ENCODE measurements around the gene ZNHIT2.

The ZNHIT2 gene

DNA sequence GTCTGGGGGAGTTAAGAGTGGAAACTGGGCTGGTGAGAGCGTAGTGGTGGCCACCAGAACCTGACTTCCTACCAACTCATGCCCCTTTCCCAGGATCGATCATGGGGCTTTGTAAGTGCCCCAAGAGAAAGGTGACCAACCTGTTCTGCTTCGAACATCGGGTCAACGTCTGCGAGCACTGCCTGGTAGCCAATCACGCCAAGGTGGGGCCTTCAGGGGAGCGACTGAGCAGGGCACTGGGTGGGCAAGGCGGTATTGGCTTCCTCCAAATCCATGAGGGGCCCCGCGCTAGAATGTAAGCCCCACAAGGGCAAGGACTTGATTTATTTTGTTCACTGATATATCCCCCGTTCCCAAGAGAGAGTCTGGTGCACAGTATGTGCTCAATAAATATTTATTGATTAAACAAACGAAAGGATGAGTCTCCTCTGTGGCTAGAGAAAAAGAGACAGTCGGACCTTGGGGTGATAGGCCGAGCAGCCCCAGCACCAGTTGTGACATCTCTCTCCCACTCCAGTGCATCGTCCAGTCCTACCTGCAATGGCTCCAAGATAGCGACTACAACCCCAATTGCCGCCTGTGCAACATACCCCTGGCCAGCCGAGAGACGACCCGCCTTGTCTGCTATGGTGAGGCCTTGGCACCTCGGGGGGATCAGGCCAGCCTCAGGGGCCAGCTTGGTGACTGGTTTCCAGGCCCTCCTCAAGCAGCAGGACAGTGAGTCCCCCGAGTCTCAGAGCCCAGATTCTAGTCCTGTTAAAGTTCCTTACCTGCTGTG, 32.7 kb downstream of the ZNHIT2 start:
- DNase-seq (ENCODE audit: extremely low read depth, low read depth) = no peak
- TF ChIP-seq CTCF (IDR thresholded peaks at IDR 0.05; ENCODE audit: low read depth, low read length) = no peak

DNA sequence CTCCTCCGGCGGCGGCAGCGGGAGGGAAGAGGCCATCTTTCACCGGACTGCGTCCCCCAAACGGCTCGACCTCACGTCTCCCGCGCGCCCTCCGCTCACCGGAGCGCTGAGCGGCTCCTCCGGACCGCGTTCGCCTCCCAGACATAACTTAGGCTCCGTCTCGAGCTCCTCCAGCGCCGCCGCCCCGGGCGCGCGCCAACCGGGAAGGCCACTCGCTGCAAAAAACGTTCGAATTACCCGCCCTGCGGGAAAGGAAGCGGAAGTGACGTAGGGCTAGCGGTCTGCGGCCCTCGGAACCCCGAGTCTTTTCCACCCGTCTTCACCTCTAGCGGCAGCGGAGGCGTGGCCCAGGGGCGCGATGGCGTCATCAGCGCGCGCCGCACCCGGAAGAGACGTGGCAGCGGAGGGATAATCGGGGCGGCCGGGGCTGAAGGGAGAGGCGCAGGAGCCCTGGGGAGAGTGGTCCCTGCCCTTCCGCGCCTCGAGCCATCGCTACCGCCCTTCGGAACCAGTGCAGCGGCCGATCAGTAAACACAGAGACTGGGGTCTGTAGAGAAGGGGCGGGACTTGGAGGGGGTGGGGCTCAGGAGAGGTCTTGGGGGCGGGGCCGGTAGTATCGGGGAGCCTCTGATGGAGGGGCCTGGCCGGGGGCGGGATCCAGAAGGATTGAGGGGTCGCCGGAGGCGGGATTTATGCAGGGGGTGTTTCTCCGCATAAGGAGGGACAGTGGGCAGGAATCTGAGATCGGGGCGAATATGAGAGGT, 33.5 kb downstream of the ZNHIT2 start, which contains the start of the genes CDCA5 and ZFPL1:
CDCA5 (minus strand) TSS at position 207 of the 764 bp plus-strand sequence; CDS start at position 145, 62 bp downstream.
ZFPL1 (plus strand) TSS at position 389 of the 764 bp plus-strand sequence. CDS start 477 bp downstream, outside the sequence.
- peak; percentile 89 for DNase-seq (ENCODE audit: extremely low read depth, low read depth)
- no peak for TF ChIP-seq CTCF (IDR thresholded peaks at IDR 0.05; ENCODE audit: low read depth, low read length)

- no peak for DNase-seq (ENCODE audit: extremely low read depth, low read depth)
- TF ChIP-seq CTCF (IDR thresholded peaks at IDR 0.05; ENCODE audit: low read depth, low read length) = no peak
These were observed 34.2 kb downstream of the ZNHIT2 start for GRCh38 chr11:65083134-65083833.

DNA sequence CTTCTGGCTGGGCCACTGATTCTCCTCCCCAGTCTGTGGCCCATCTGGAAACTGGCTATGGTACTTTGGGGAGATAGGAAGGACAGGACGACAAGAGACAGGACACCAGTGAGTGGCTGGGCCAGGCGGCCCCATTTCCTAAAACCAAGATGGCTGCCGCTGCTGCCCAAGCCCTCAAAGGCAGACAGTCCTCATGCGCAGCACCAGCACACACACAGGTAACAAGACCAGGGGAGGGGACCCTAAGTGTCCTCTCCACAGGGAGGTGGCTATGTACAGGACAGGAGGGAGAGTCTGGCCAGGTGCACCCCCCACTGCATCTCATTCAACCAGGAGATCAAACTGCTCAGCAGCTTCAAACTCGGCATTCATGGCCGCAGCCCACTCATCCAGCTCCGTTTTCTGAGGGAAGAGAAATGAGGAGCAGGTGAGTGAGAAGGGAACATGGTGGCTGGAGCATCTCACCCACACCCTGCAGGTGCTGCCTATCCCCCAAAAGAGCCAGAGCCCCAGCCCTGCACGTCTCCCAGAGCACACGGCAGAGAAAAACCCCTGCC, 38.6 kb downstream of the ZNHIT2 start:
- no peak for DNase-seq (ENCODE audit: extremely low read depth, low read depth)
- TF ChIP-seq CTCF (IDR thresholded peaks at IDR 0.05; ENCODE audit: low read depth, low read length) = no peak

DNA sequence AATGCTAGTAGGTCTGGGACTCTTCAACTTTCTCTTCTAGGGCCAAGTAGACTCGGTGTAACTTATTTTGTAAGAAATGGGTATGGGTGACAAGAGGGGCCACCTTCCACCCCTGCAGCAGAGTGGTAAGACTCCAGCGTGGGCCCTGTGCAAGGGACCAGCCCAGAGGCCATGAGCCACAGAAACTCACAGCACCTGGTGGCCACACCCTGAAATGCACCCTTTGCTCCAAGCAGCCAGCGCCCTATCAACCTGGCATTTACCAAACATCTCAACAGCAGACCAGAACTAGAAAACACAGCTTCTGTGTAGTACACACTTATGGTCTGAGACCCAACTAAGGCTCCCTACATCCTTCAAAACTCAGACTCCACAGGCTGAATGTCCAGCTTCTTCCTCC, 39.4 kb downstream of the ZNHIT2 start:
- no peak for DNase-seq (ENCODE audit: extremely low read depth, low read depth)
- TF ChIP-seq CTCF (IDR thresholded peaks at IDR 0.05; ENCODE audit: low read depth, low read length) = peak; percentile 42

- no peak for DNase-seq (ENCODE audit: extremely low read depth, low read depth)
- no peak for TF ChIP-seq CTCF (IDR thresholded peaks at IDR 0.05; ENCODE audit: low read depth, low read length)
These were observed 40.0 kb downstream of the ZNHIT2 start for GRCh38 chr11:65077451-65077850.

All from AG09319 (cell line).